Smooth muscle cell (in vitro differentiated cells): ENCODE results near the gene DLX1. TPM values are rescaled to one million over a fixed set of nuclear protein-coding genes. Genes with fewer than 3 reads are reported as not detected.

Experiments
- DNase-seq: peaks from one replicate; lab custom pipeline; 2025; ENCODE audit not compliant: unreplicated experiment; lab: John Stamatoyannopoulos, UW
- H2AFZ ChIP-seq: fragments of 200-600 bp; sonication (generic); 2 replicates; pipeline ENCODE4 v1.6.0; 2016; ENCODE audit warnings: antibody characterized with exemption, low read depth, mild to moderate bottlenecking
- H3F3A ChIP-seq: fragments of 200-600 bp; sonication (generic); 2 replicates; pipeline ENCODE4 v1.6.0; 2017; ENCODE audit warnings: antibody characterized with exemption, low read depth
- H3K27ac ChIP-seq: fragments of 200-600 bp; sonication (generic); 2 replicates; pipeline ENCODE4 v1.5.1; 2016; ENCODE audit warnings: low read depth, mild to moderate bottlenecking
- H3K27me3 ChIP-seq: fragments of 200-600 bp; sonication (generic); 2 replicates; pipeline ENCODE4 v1.6.1; 2016; ENCODE audit warnings: low read depth, mild to moderate bottlenecking
- H3K36me3 ChIP-seq: fragments of 200-600 bp; sonication (generic); 2 replicates; pipeline ENCODE4 v1.5.1; 2016; ENCODE audit warnings: low read depth
- H3K4me1 ChIP-seq: fragments of 200-600 bp; sonication (generic); 2 replicates; pipeline ENCODE4 v1.5.1; 2016; ENCODE audit warnings: low read depth
- H3K4me2 ChIP-seq: fragments of 200-600 bp; sonication (generic); 2 replicates; pipeline ENCODE4 v1.6.0; 2016; ENCODE audit warnings: mild to moderate bottlenecking
- H3K4me3 ChIP-seq: fragments of 200-600 bp; sonication (generic); 2 replicates; pipeline ENCODE4 v1.5.1; 2016; ENCODE audit warnings: mild to moderate bottlenecking
- H3K79me2 ChIP-seq: fragments of 200-600 bp; sonication (generic); 2 replicates; pipeline ENCODE4 v1.6.0; 2016; ENCODE audit warnings: low read depth, mild to moderate bottlenecking
- H3K9ac ChIP-seq: fragments of 200-600 bp; sonication (generic); 2 replicates; pipeline ENCODE4 v1.6.0; 2016; ENCODE audit warnings: low read depth
- H3K9me3 ChIP-seq: fragments of 200-600 bp; sonication (generic); replicated peaks from 2 replicates; pipeline ENCODE4 v1.5.1; 2016; ENCODE audit warnings: low read depth
- H4K20me1 ChIP-seq: fragments of 200-600 bp; sonication (generic); 2 replicates; pipeline ENCODE4 v1.6.0; 2016; ENCODE audit warnings: low read depth
- CTCF ChIP-seq: fragments of 200-600 bp; sonication (generic); IDR thresholded peaks from 2 replicates; pipeline ENCODE4 v1.5.1; 2017; ENCODE audit warnings: borderline replicate concordance, mild to moderate bottlenecking, antibody characterized with exemption; ENCODE audit not compliant: insufficient read depth, poor library complexity, severe bottlenecking
- WGBS: methylation state at CpG from one replicate; pipeline ENCODE4 v1.1.7; 2016; ENCODE audit warnings: low lambda C conversion rate; 5-methylcytosine and 5-hydroxymethylcytosine counted together
- polyA plus RNA-seq: library from polyadenylated mRNA; unstranded; fragments of >200 nt; fragmentation: Nextera tagmentation; extraction: Ambion mirVana; gene quantifications from 2 replicates; pipeline ENCODE4 v1.2.1, GENCODE V29; 2016
- total RNA-seq: library from RNA; depleted of rRNA; stranded (reverse); fragments of >200 nt; gene quantifications from 2 replicates; pipeline ENCODE4 v1.2.3, GENCODE V29; 2014

DLX1 gene
- total and polyA plus RNA-seq, 2 experiments from 2014 or later, result 3.3 to 3.5 TPM

- H3K9ac ChIP-seq, result no peak overlapping the region
- no peaks in the 10 kb centered on the region for H3K9me3 ChIP-seq
- H3K4me2 ChIP-seq, result no peak overlapping the region
- H4K20me1 ChIP-seq, result no peaks in the 10 kb centered on the region
- H3K4me1 ChIP-seq, result peaks cover 10% of the 10 kb centered on the region
- no peaks in the 10 kb centered on the region for H3K36me3 ChIP-seq
- H3F3A ChIP-seq, result no peaks in the 10 kb centered on the region
- H2AFZ ChIP-seq, result no peak overlapping the region
- no peak for DNase-seq
- peaks cover 64% of the 10 kb centered on the region for H3K27me3 ChIP-seq
- 65% methylated on average over 8 of the region's 8 CpGs for WGBS
- no peaks in the 10 kb centered on the region for H3K79me2 ChIP-seq
- no peak overlapping the region for H3K27ac ChIP-seq
- no peak overlapping the region for H3K4me3 ChIP-seq
- no peak for TF ChIP-seq CTCF
These were observed 23.3 kb downstream of the DLX1 start for GRCh38 chr2:172108587-172108930.

- H3K4me2 ChIP-seq, result no peak overlapping the region
- no peaks in the 10 kb centered on the region for H3F3A ChIP-seq
- H3K79me2 ChIP-seq, result no peaks in the 10 kb centered on the region
- peaks cover 57% of the 10 kb centered on the region for H3K27me3 ChIP-seq
- no peak overlapping the region for H3K4me3 ChIP-seq
- TF ChIP-seq CTCF, result no peak
- H3K36me3 ChIP-seq, result no peaks in the 10 kb centered on the region
- no peak for DNase-seq
- H2AFZ ChIP-seq, result no peak overlapping the region
- no peaks in the 10 kb centered on the region for H3K9me3 ChIP-seq
- peaks cover 10% of the 10 kb centered on the region for H3K4me1 ChIP-seq
- H3K9ac ChIP-seq, result no peak overlapping the region
- 39% methylated on average over 29 of the region's 29 CpGs for WGBS
- no peaks in the 10 kb centered on the region for H4K20me1 ChIP-seq
- no peak overlapping the region for H3K27ac ChIP-seq
These were observed 24.1 kb downstream of the DLX1 start for GRCh38 chr2:172109256-172109987.

- 59% methylated on average over 31 of the region's 31 CpGs for WGBS
- Histone ChIP-seq H2AFZ (no peak overlapping the region), H3K4me2 (no peak overlapping the region)
These were observed 24.9 kb downstream of the DLX1 start for GRCh38 chr2:172109988-172110811.

More at GRCh38 chr2:172109988-172110811, 24.9 kb downstream of the DLX1 start:
- no peak for DNase-seq
- no peaks in the 10 kb centered on the region for H3K79me2 ChIP-seq
- peaks cover 50% of the 10 kb centered on the region for H3K27me3 ChIP-seq
- H3K36me3 ChIP-seq, result no peaks in the 10 kb centered on the region
- no peaks in the 10 kb centered on the region for H4K20me1 ChIP-seq
- no peak overlapping the region for H3K27ac ChIP-seq
- TF ChIP-seq CTCF, result no peak
- H3K9ac ChIP-seq, result no peak overlapping the region
- peaks cover 10% of the 10 kb centered on the region for H3K4me1 ChIP-seq
- no peak overlapping the region for H3K4me3 ChIP-seq
- H3K9me3 ChIP-seq, result no peaks in the 10 kb centered on the region
- H3F3A ChIP-seq, result no peaks in the 10 kb centered on the region
